Immature natural killer cell (primary cell): ENCODE results near the gene HOMEZ. TPM values are rescaled to one million over a fixed set of nuclear protein-coding genes. Genes with fewer than 3 reads are reported as not detected.
A peak's percentile ranks its signal among the peaks of the same experiment; 100 is the strongest.
"Not testable (repeated sequence)": the region's sequence is repeated elsewhere in the genome, so short reads cannot be mapped to it uniquely, and the experiment has no call there.

Source experiments
- DNase-seq, 3 donors: peaks; one replicate each; pipeline ENCODE4 v3.0.0; 2022; ENCODE audit warnings: mixed read lengths in 1 of 3
- H3K27ac Mint-ChIP-seq, 6 donors: one replicate each; pipeline ENCODE4 v1.8.0; 2020; ENCODE audit warnings: mixed read lengths in 6 of 6, mild to moderate bottlenecking in 5 of 6, inconsistent platforms in 4 of 6, moderate library complexity in 3 of 6
- H3K27me3 Mint-ChIP-seq, 3 donors: one replicate each; pipeline ENCODE4 v1.8.0; 2020 to 2021; ENCODE audit warnings: low read depth in 3 of 3, mild to moderate bottlenecking in 3 of 3, mixed read lengths in 3 of 3, moderate library complexity in 3 of 3, inconsistent platforms in 1 of 3
- H3K36me3 Mint-ChIP-seq, 3 donors: one replicate each; pipeline ENCODE4 v1.8.0; 2020; ENCODE audit warnings: mixed read lengths in 3 of 3, inconsistent platforms in 2 of 3, mild to moderate bottlenecking in 2 of 3
- H3K4me1 Mint-ChIP-seq, 2 donors: one replicate each; pipeline ENCODE4 v1.8.0; 2020; ENCODE audit warnings: inconsistent platforms in 2 of 2, mild to moderate bottlenecking in 2 of 2, mixed read lengths in 2 of 2, moderate library complexity in 1 of 2
- H3K4me3 Mint-ChIP-seq, 5 donors: one replicate each; pipeline ENCODE4 v1.8.0; 2020; ENCODE audit warnings: mild to moderate bottlenecking in 5 of 5, mixed read lengths in 5 of 5, inconsistent platforms in 3 of 5, moderate library complexity in 3 of 5
- H3K9me3 Mint-ChIP-seq, 6 donors: one replicate each; pipeline ENCODE4 v1.8.0; 2020; ENCODE audit warnings: mild to moderate bottlenecking in 6 of 6, mixed read lengths in 6 of 6, inconsistent platforms in 4 of 6, moderate library complexity in 3 of 6
- polyA plus RNA-seq, 3 donors: library from polyadenylated mRNA; unstranded; fragments of 300-500 nt; fragmentation: Illumina TruSeq; gene quantifications; one replicate each; pipeline ENCODE4 v1.2.3, GENCODE V29; 2021

The HOMEZ gene
- polyA plus RNA-seq, 3 donors from 2014 or later, result 1.2 to 4.9 (median 2.1) TPM

GRCh38 chr14:23284654-23285529 is 1.0 kb downstream of the HOMEZ start:
- no peak for DNase-seq
- peaks cover 23 to 28% of the 10 kb centered on the region in 2 donors for H3K4me1 Mint-ChIP-seq
- H3K36me3 Mint-ChIP-seq, result no peaks in the 10 kb centered on the region
- H3K4me3 Mint-ChIP-seq, result peak overlapping the region; percentile 85 to 99 (median 96)
- H3K27ac Mint-ChIP-seq, result peak overlapping the region; percentile 83 to 94 (median 88)
- H3K9me3 Mint-ChIP-seq, result no peaks in the 10 kb centered on the region
- H3K27me3 Mint-ChIP-seq, result peaks cover 0 to 17% (median 3%) of the 10 kb centered on the region in 3 donors

GRCh38 chr14:23281247-23281646 is 4.7 kb downstream of the HOMEZ start:
- Mint-ChIP-seq H3K27ac (peak overlapping the region in 1 of 6 donors; percentile 65), H3K4me1 (peaks cover 16 to 21% of the 10 kb centered on the region in 2 donors), H3K27me3 (peaks cover 0 to 20% (median 5%) of the 10 kb centered on the region in 3 donors), H3K36me3 (no peaks in the 10 kb centered on the region), H3K9me3 (no peaks in the 10 kb centered on the region), H3K4me3 (no peak overlapping the region)
- no peak for DNase-seq

GRCh38 chr14:23277928-23278327 is 8.0 kb downstream of the HOMEZ start:
- H3K27ac Mint-ChIP-seq, result peak overlapping the region in 1 of 6 donors; percentile 17
- H3K4me1 Mint-ChIP-seq, H3K9me3 Mint-ChIP-seq, H3K4me3 Mint-ChIP-seq, DNase-seq: not testable (repeated sequence)
- H3K36me3 Mint-ChIP-seq, result peaks cover 0 to 12% (median 8%) of the 10 kb centered on the region in 3 donors
- H3K27me3 Mint-ChIP-seq, result peaks cover 0 to 16% (median 2%) of the 10 kb centered on the region in 3 donors

- no peak for DNase-seq
- no peaks in the 10 kb centered on the region for H3K9me3 Mint-ChIP-seq
- H3K27ac Mint-ChIP-seq, result peak overlapping the region in 1 of 6 donors; percentile 17
- peaks cover 0 to 12% (median 8%) of the 10 kb centered on the region in 3 donors for H3K36me3 Mint-ChIP-seq
- no peak overlapping the region for H3K4me3 Mint-ChIP-seq
- peaks cover 0 to 2% of the 10 kb centered on the region in 2 donors for H3K4me1 Mint-ChIP-seq
- peaks cover 0 to 16% (median 2%) of the 10 kb centered on the region in 3 donors for H3K27me3 Mint-ChIP-seq
These were observed 8.7 kb downstream of the HOMEZ start for GRCh38 chr14:23277189-23277588.

- Mint-ChIP-seq H3K4me3 (no peak overlapping the region), H3K9me3 (no peaks in the 10 kb centered on the region), H3K4me1 (no peaks in the 10 kb centered on the region), H3K27ac (no peak overlapping the region), H3K27me3 (peaks cover 0 to 8% (median 2%) of the 10 kb centered on the region in 3 donors), H3K36me3 (peaks cover 0 to 12% (median 8%) of the 10 kb centered on the region in 3 donors)
- no peak for DNase-seq
These were observed 10.5 kb downstream of the HOMEZ start for GRCh38 chr14:23275412-23275811.

- Mint-ChIP-seq H3K4me1 (no peaks in the 10 kb centered on the region), H3K36me3 (no peaks in the 10 kb centered on the region), H3K27ac (no peak overlapping the region), H3K4me3 (no peak overlapping the region), H3K27me3 (peaks cover 2 to 6% (median 4%) of the 10 kb centered on the region in 3 donors), H3K9me3 (no peaks in the 10 kb centered on the region)
- DNase-seq, result no peak
These were observed 16.7 kb downstream of the HOMEZ start for GRCh38 chr14:23269193-23269592.

GRCh38 chr14:23260849-23261248 is 25.1 kb downstream of the HOMEZ start:
- not testable (repeated sequence) for H3K27ac Mint-ChIP-seq, H3K9me3 Mint-ChIP-seq, DNase-seq, H3K4me3 Mint-ChIP-seq, H3K36me3 Mint-ChIP-seq, H3K4me1 Mint-ChIP-seq
- peaks cover 5 to 22% (median 8%) of the 10 kb centered on the region in 3 donors for H3K27me3 Mint-ChIP-seq

- Mint-ChIP-seq H3K27me3 (peaks cover 5 to 22% (median 6%) of the 10 kb centered on the region in 3 donors), H3K36me3 (no peaks in the 10 kb centered on the region), H3K27ac (no peak overlapping the region), H3K4me1 (no peaks in the 10 kb centered on the region), H3K4me3 (no peak overlapping the region), H3K9me3 (no peaks in the 10 kb centered on the region)
- DNase-seq, result no peak
These were observed 26.5 kb downstream of the HOMEZ start for GRCh38 chr14:23259426-23259825.

GRCh38 chr14:23258256-23258655 is 27.7 kb downstream of the HOMEZ start:
- H3K27ac Mint-ChIP-seq, result no peak overlapping the region
- H3K27me3 Mint-ChIP-seq, result peaks cover 5 to 15% (median 6%) of the 10 kb centered on the region in 3 donors
- no peak for DNase-seq
- H3K4me3 Mint-ChIP-seq, result no peak overlapping the region
- H3K9me3 Mint-ChIP-seq, result no peaks in the 10 kb centered on the region
- no peaks in the 10 kb centered on the region for H3K4me1 Mint-ChIP-seq
- no peaks in the 10 kb centered on the region for H3K36me3 Mint-ChIP-seq

- no peak for DNase-seq
- no peak overlapping the region for H3K4me3 Mint-ChIP-seq
- H3K27me3 Mint-ChIP-seq, result peaks cover 2 to 11% (median 6%) of the 10 kb centered on the region in 3 donors
- no peaks in the 10 kb centered on the region for H3K36me3 Mint-ChIP-seq
- no peaks in the 10 kb centered on the region for H3K9me3 Mint-ChIP-seq
- no peaks in the 10 kb centered on the region for H3K4me1 Mint-ChIP-seq
- no peak overlapping the region for H3K27ac Mint-ChIP-seq
These were observed 33.3 kb downstream of the HOMEZ start for GRCh38 chr14:23252420-23253333.

GRCh38 chr14:23252006-23252405 is 33.9 kb downstream of the HOMEZ start:
- no peaks in the 10 kb centered on the region for H3K9me3 Mint-ChIP-seq
- H3K4me3 Mint-ChIP-seq, result no peak overlapping the region
- no peaks in the 10 kb centered on the region for H3K36me3 Mint-ChIP-seq
- peaks cover 2 to 8% (median 2%) of the 10 kb centered on the region in 3 donors for H3K27me3 Mint-ChIP-seq
- DNase-seq, result no peak
- no peaks in the 10 kb centered on the region for H3K4me1 Mint-ChIP-seq
- H3K27ac Mint-ChIP-seq, result no peak overlapping the region

- Mint-ChIP-seq H3K4me1 (no peaks in the 10 kb centered on the region), H3K4me3 (no peak overlapping the region), H3K9me3 (no peaks in the 10 kb centered on the region), H3K27ac (no peak overlapping the region), H3K27me3 (peaks cover 2 to 8% (median 2%) of the 10 kb centered on the region in 3 donors), H3K36me3 (no peaks in the 10 kb centered on the region)
- DNase-seq, result no peak
These were observed 36.1 kb downstream of the HOMEZ start for GRCh38 chr14:23249824-23250223.

- Mint-ChIP-seq H3K36me3 (no peaks in the 10 kb centered on the region), H3K27ac (no peak overlapping the region), H3K27me3 (peaks cover 2 to 8% (median 2%) of the 10 kb centered on the region in 3 donors), H3K4me1 (no peaks in the 10 kb centered on the region), H3K9me3 (no peaks in the 10 kb centered on the region), H3K4me3 (no peak overlapping the region)
- DNase-seq, result no peak
These were observed 37.3 kb downstream of the HOMEZ start for GRCh38 chr14:23248601-23249000.

- Mint-ChIP-seq H3K9me3 (no peaks in the 10 kb centered on the region), H3K27ac (no peak overlapping the region), H3K27me3 (peaks cover 0 to 5% (median 4%) of the 10 kb centered on the region in 3 donors), H3K4me3 (no peak overlapping the region), H3K36me3 (no peaks in the 10 kb centered on the region), H3K4me1 (no peaks in the 10 kb centered on the region)
- DNase-seq, result no peak
These were observed 40.6 kb downstream of the HOMEZ start for GRCh38 chr14:23245282-23245681.
